GM18907 (cell line): Measurements from ENCODE around the gene MAGOHB.

Experiments used
- ATAC-seq: cut with Tn5 transposase; IDR thresholded peaks from one replicate; pipeline ENCODE4 v1.9.1; 2021; ENCODE audit warnings: mild to moderate bottlenecking, moderate library complexity; ENCODE audit not compliant: unreplicated experiment

The MAGOHB gene

DNA sequence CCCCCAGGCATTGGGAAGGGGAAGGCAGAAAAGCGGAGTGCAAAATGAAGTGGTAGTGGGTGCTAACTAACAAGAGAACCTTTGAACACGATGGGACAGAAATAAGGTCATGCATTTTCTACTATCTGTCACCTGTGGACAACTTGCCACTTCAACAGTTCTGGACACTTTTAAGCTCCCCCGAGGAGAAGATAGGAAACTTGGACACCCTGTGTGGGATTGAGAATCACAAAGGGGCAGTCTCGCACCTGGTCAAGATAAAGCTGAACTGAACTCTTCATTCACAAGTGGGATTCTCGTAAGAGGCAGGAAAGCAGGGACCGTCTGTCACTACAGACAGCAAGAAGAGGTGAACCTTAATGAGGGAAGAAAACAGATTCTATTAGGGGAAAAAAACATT lies 56.1 kb downstream of the MAGOHB start:
- ATAC-seq: peak; percentile 17

DNA sequence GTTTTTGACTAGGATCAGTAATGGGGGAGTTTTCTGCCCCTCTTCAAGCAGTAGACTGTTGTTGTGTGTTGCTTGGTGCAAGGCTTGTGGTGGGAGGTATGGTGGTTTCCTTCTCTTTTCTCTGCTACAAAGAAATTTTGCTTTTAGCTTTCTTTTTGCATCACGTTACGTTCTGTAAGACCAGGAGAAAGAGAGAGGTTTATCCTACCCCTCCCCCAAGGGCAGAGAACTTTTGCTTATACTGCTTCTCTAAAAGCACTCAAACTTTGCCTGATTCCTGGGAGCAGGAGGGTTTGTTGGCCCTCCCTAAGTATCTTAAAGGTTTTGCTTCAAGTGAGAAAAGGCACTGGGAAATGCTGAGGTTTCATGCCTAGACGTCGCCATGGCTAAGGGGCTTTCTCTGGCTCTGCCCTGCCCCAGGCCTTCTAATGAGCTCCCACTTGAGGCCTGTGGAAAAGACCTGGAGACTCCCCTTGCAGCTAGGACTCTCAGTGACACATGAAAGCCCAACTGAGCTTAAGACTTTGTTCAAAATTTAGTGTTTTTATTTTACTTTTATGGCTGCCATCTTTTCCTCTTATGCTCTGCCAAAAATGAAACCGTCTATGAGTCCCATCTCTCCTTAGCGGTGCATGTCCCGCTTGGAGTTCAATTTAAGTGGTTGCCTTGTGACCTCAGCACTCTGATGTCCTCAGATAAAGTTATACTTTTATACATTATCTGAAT lies 58.5 kb downstream of the MAGOHB start:
- ATAC-seq: no peak

- ATAC-seq: no peak
Observed at GRCh38 chr12:10554228-10554755, 59.1 kb downstream of the MAGOHB start.
